ENCODE data around the gene AXIN1.

DNA sequence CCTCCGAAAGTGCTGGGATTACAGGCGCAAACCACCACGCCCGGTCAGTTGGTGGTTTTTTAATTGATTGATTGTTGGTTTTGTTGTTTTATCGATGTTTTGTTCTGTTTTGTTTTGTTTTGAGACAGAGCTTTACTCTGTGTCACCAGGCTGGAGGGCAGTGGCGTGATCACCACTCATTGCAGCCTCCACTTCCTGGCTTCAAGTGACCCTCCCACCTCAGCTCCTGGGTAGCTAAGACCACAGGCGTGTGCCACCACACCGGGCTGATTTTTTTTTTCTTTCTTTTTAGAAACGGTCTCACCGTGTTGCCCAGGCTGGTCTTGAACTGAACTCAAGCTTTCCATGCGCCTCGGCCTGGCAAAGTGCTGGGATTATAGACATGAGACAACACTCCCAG, 105.5 kb downstream of the AXIN1 start:
- TF ChIP-seq CTCF (conservative IDR thresholded peaks at IDR 0.05; ENCODE audit: low read length) (no peak), EZH2phosphoT487 (IDR thresholded peaks at IDR 0.05; ENCODE audit: borderline replicate concordance) (no peak)

All from Loucy (cell line).